Brain microvascular endothelial cell (primary cell): ENCODE results near the gene ELOB.

ENCODE experiments used
- DNase-seq: peaks from one replicate; pipeline ENCODE4 v3.0.0-alpha.2; 2020
- H3K27ac ChIP-seq: fragments of 250-450 bp; sonication (Bioruptor Pico); 2 replicates; pipeline ENCODE4 v1.5.1; 2020; ENCODE audit warnings: mild to moderate bottlenecking, moderate library complexity
- H3K27me3 ChIP-seq: fragments of 250-450 bp; sonication (Bioruptor Pico); replicated peaks from 2 replicates; pipeline ENCODE4 v1.5.1; 2020; ENCODE audit warnings: mild to moderate bottlenecking
- H3K36me3 ChIP-seq: fragments of 250-450 bp; sonication (Bioruptor Pico); replicated peaks from 2 replicates; pipeline ENCODE4 v1.5.1; 2020; ENCODE audit warnings: mild to moderate bottlenecking
- H3K4me3 ChIP-seq: 2 replicates; pipeline ENCODE4 v1.5.1; 2011; ENCODE audit warnings: low read depth, mild to moderate bottlenecking, control low read depth, low read length, moderate library complexity
- CTCF ChIP-seq: IDR thresholded peaks from 2 replicates; pipeline ENCODE4 v1.5.1; 2011; ENCODE audit warnings: low read depth, mild to moderate bottlenecking, moderate library complexity, low read length, control low read depth, inconsistent platforms; ENCODE audit errors: missing control alignments
- in situ Hi-C: cut with HindIII; loops from 2 replicates; pipeline ENCODE4 v1.10.0; 2017; ENCODE audit warnings: low sequenced_read_pairs, low pct_ligation_motif_present

ELOB gene

GRCh38 chr16:2756288-2757015 is 20.6 kb downstream of the ELOB start:
- Histone ChIP-seq H3K27ac (no peak overlapping the region), H3K4me3 (no peak overlapping the region), H3K27me3 (no peaks in the 10 kb centered on the region), H3K36me3 (peaks cover 51% of the 10 kb centered on the region)
- in situ Hi-C loops = no loop called here
- TF ChIP-seq CTCF = no peak
- no peak for DNase-seq

GRCh38 chr16:2755158-2755557 is 21.9 kb downstream of the ELOB start:
- DNase-seq = no peak
- in situ Hi-C loops = no loop called here
- H3K4me3 ChIP-seq = no peak overlapping the region
- no peak overlapping the region for H3K27ac ChIP-seq
- no peak for TF ChIP-seq CTCF
- peaks cover 38% of the 10 kb centered on the region for H3K36me3 ChIP-seq
- H3K27me3 ChIP-seq = no peaks in the 10 kb centered on the region

GRCh38 chr16:2753733-2754020 is 23.4 kb downstream of the ELOB start:
- Histone ChIP-seq H3K27ac (peak overlapping the region; percentile 99), H3K27me3 (no peaks in the 10 kb centered on the region), H3K36me3 (peaks cover 23% of the 10 kb centered on the region), H3K4me3 (peak overlapping the region; percentile 86)
- no peak for DNase-seq
- no peak for TF ChIP-seq CTCF
- in situ Hi-C loops = no loop called here

GRCh38 chr16:2752850-2753732 is 24.0 kb downstream of the ELOB start:
- in situ Hi-C loops = no loop called here
- Histone ChIP-seq H3K27ac (peak overlapping the region; percentile 99), H3K4me3 (peak overlapping the region; percentile 86), H3K27me3 (no peaks in the 10 kb centered on the region), H3K36me3 (peaks cover 18% of the 10 kb centered on the region)
- TF ChIP-seq CTCF = no peak
- DNase-seq = peak; percentile 41

- in situ Hi-C loops = no loop called here
- Histone ChIP-seq H3K27ac (peak within 1 kb of the TSS; percentile 99), H3K36me3 (peaks cover 9% of the 10 kb centered on the region), H3K27me3 (no peaks in the 10 kb centered on the region), H3K4me3 (peak within 1 kb of the TSS; percentile 86)
- peak; percentile 92 for DNase-seq
- no peak for TF ChIP-seq CTCF
These were observed 24.8 kb downstream of the ELOB start, which contains the start of gene SRRM2 for GRCh38 chr16:2752035-2752849. Gene SRRM2, plus strand, starts transcription at chr16:2752638. Its CDS starts 3,727 bp downstream, at chr16:2756365.
